Endothelial cell of umbilical vein (primary cell): Measurements from ENCODE around the gene CRKL. TPM values are rescaled to one million over a fixed set of nuclear protein-coding genes. Genes with fewer than 3 reads are reported as not detected.

Experiments used
- BruUV-seq: library from RNA; stranded (reverse); fragments of 400-500 nt; replicated peaks from 2 replicates; lab custom pipeline; 2021; lab: Mats Ljungman, UMichigan
- CTCF ChIA-PET: fragments of 300-600, 350-600 bp; sonication (Branson Sonifier 250); formaldehyde crosslinking; loops from one replicate; lab custom pipeline; 2021; ENCODE audit warnings: antibody characterized with exemption, inconsistent platforms; lab: Charles Lee
- POLR2A ChIA-PET: fragments of 300-600, 350-600 bp; sonication (Branson Sonifier 250); formaldehyde crosslinking; loops from one replicate; lab custom pipeline; 2021; ENCODE audit warnings: antibody characterized with exemption, inconsistent platforms; lab: Charles Lee
- DNase-seq: peaks from one replicate; pipeline ENCODE4 v3.0.0-alpha.2; 2011; ENCODE audit warnings: low read depth, low spot score
- FAIRE-seq: peaks from 2 replicates; lab custom pipeline; 2011; peaks lifted over from hg19 to GRCh38; lab: Jason Lieb, UNC
- H2AFZ ChIP-seq: 2 replicates; pipeline ENCODE4 v1.6.0; 2012; ENCODE audit warnings: low read depth, low read length, control low read depth, inconsistent platforms
- H3K27ac ChIP-seq: 2 replicates; pipeline ENCODE4 v1.5.1; 2011; ENCODE audit warnings: low read depth, mild to moderate bottlenecking, control low read depth, low read length, moderate library complexity; ENCODE audit not compliant: insufficient read depth
- H3K27me3 ChIP-seq, 2 experiments: 2 replicates each; pipeline versions ENCODE4 v1.6.0 to v1.6.1; 2011; ENCODE audit warnings: low read length in 2 of 2, mixed read lengths in 1 of 2; ENCODE audit not compliant: control insufficient read depth in 2 of 2, insufficient read depth in 2 of 2
- H3K36me3 ChIP-seq, 2 experiments: 2 replicates in 1 of 2; 3 replicates in 1 of 2; pipeline ENCODE4 v1.5.1; 2011; ENCODE audit warnings: low read length in 2 of 2, mild to moderate bottlenecking in 1 of 2, moderate library complexity in 1 of 2; ENCODE audit not compliant: control insufficient read depth in 2 of 2, insufficient read depth in 2 of 2; ENCODE audit errors: extremely low read depth in 1 of 2
- H3K4me1 ChIP-seq: 3 replicates; pipeline ENCODE4 v1.5.1; 2011; ENCODE audit warnings: mild to moderate bottlenecking, low read length; ENCODE audit not compliant: control insufficient read depth, insufficient read depth; ENCODE audit errors: extremely low read depth
- H3K4me2 ChIP-seq: 2 replicates; pipeline ENCODE4 v1.6.1; 2011; ENCODE audit warnings: low read length, control low read depth, mixed read lengths; ENCODE audit not compliant: insufficient read depth
- H3K4me3 ChIP-seq, 3 experiments: fragments of 200-600 bp in 1 of 3; sonication (generic), shearing (Covaris generic) in 1 of 3; replicated peaks in 1 of 3; 2 replicates each; pipeline ENCODE4 v1.5.1; 2011 to 2016; ENCODE audit warnings: control low read depth in 3 of 3, low read length in 3 of 3, mild to moderate bottlenecking in 2 of 3, inconsistent platforms in 1 of 3, low read depth in 1 of 3, moderate library complexity in 1 of 3; ENCODE audit not compliant: insufficient read depth in 1 of 3
- H3K79me2 ChIP-seq: 2 replicates; pipeline ENCODE4 v1.6.0; 2012; ENCODE audit warnings: low read length, inconsistent platforms; ENCODE audit not compliant: control insufficient read depth, insufficient read depth
- H3K9ac ChIP-seq: replicated peaks from 2 replicates; pipeline ENCODE3; 2011; ENCODE audit warnings: low read length, control low read depth; ENCODE audit not compliant: insufficient read depth; ENCODE audit errors: extremely low read depth
- H3K9me1 ChIP-seq: replicated peaks from 3 replicates; pipeline ENCODE4 v1.6.0; 2011; ENCODE audit warnings: mild to moderate bottlenecking, low read length; ENCODE audit not compliant: control insufficient read depth, insufficient read depth; ENCODE audit errors: extremely low read depth
- H3K9me3 ChIP-seq: replicated peaks from 2 replicates; pipeline ENCODE4 v1.5.1; 2012; ENCODE audit warnings: low read length, inconsistent platforms; ENCODE audit not compliant: control insufficient read depth, insufficient read depth
- H4K20me1 ChIP-seq: replicated peaks from 2 replicates; pipeline ENCODE3; 2011; ENCODE audit warnings: mild to moderate bottlenecking, low read length; ENCODE audit not compliant: control insufficient read depth, insufficient read depth; ENCODE audit errors: extremely low read depth
- EZH2 ChIP-seq: IDR thresholded peaks from 2 replicates; pipeline ENCODE4 v1.6.1; 2012; ENCODE audit warnings: borderline replicate concordance, low read depth, mild to moderate bottlenecking, moderate library complexity, low read length, inconsistent platforms; ENCODE audit not compliant: severe bottlenecking
- GATA2 ChIP-seq: IDR thresholded peaks from 2 replicates; pipeline ENCODE4 v1.7.0; 2011; ENCODE audit warnings: low read depth, mild to moderate bottlenecking, moderate library complexity, mixed read lengths, low read length; ENCODE audit not compliant: insufficient read length, insufficient read depth
- MYC ChIP-seq: IDR thresholded peaks from one replicate; pipeline ENCODE4 v1.6.1; 2011; ENCODE audit warnings: mild to moderate bottlenecking, low read depth, low read length
- POLR2A ChIP-seq: IDR thresholded peaks from 2 replicates; pipeline ENCODE4 v1.6.1; 2012; ENCODE audit warnings: low read depth, mild to moderate bottlenecking, control low read depth, low read length
- dilution Hi-C: fragments of 300-500 bp; cut with MboI; formaldehyde crosslinking; loops from one replicate; pipeline ENCODE4 v1.15.0; 2019; ENCODE audit warnings: low sequenced_read_pairs; ENCODE audit not compliant: extremely low pct_ligation_motif_present
- intact Hi-C: fragments of 100-400 bp; cut with micrococcal nuclease; formaldehyde crosslinking; loops from one replicate; pipeline ENCODE4 v1.10.0; 2022
- polyA plus RNA-seq, 4 experiments: library from polyadenylated mRNA; depleted of rRNA in 3 of 4; stranded (reverse) in 3 of 4; unstranded in 1 of 4; fragments of >200 nt; gene quantifications; 2 replicates each; pipeline versions ENCODE4 v1.2.1 to v1.2.3, GENCODE V29; 2011 to 2012; ENCODE audit warnings: missing spikeins in 1 of 4
- total RNA-seq: library from RNA; stranded (reverse); gene quantifications from 2 replicates; pipeline ENCODE4 v1.2.3, GENCODE V29; 2021
- TF ChIP-seq, protein P1 (sequence below), 2 donors: IDR thresholded peaks; 1 replicate in 1 of 2; 2 replicates in 1 of 2; pipeline ENCODE4 v1.5.1; 2011; ENCODE audit warnings: low read length in 2 of 2, mild to moderate bottlenecking in 2 of 2, moderate library complexity in 2 of 2, control low read depth in 1 of 2, inconsistent platforms in 1 of 2, low read depth in 1 of 2; ENCODE audit not compliant: insufficient read depth in 1 of 2; ENCODE audit errors: extremely low read depth in 1 of 2

CRKL gene
- total and polyA plus RNA-seq, 2 donors (not counting 3 experiments of a cell fraction or from before 2014, with no cell fraction given) = 18.0 to 50.6 TPM

DNA sequence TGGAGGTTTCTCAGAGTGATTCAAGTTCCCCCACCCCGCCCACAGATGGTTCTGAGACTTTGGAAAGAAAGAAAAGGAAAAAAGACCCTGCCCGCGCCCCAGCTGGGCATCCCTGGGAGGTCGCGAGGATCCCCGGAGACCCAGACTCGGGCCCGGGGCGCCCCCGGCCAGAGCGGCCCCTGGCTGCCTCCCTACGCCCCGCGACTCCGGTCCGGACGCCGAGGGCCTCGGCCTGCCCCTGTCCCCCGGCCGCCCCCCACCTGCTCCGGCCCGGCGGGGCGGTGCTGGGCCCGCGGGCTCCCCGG, 47.5 kb downstream of the CRKL start:
- no peak overlapping the region for H3K4me2 ChIP-seq
- dilution Hi-C loops = no loop called here
- FAIRE-seq (no peak), DNase-seq (no peak)
- H3K36me3 ChIP-seq = no peaks in the 10 kb centered on the region
- no peak overlapping the region for H2AFZ ChIP-seq
- no peak overlapping the region for H3K27ac ChIP-seq
- ChIA-PET CTCF (interaction anchor here (1.4 kb wide), 1 partner anchor 10 kb away, joined by 5 read pairs; no protein-coding TSS in a partner anchor), POLR2A (no interaction called here)
- H3K4me1 ChIP-seq = no peaks in the 10 kb centered on the region
- peak overlapping the region in 1 of 3 experiments; percentile 12 for H3K4me3 ChIP-seq
- H3K27me3 ChIP-seq = peaks cover 4 to 18% of the 10 kb centered on the region in 2 experiments
- BruUV-seq = no TSS peak
- no peaks in the 10 kb centered on the region for H4K20me1 ChIP-seq
- H3K79me2 ChIP-seq = no peaks in the 10 kb centered on the region
- intact Hi-C loops = loop anchor here (5.0 kb wide), 1 partner anchor 47 kb away; the partner anchor contains the start of gene CRKL
- H3K9me3 ChIP-seq = no peaks in the 10 kb centered on the region
- TF ChIP-seq, protein P1, sequence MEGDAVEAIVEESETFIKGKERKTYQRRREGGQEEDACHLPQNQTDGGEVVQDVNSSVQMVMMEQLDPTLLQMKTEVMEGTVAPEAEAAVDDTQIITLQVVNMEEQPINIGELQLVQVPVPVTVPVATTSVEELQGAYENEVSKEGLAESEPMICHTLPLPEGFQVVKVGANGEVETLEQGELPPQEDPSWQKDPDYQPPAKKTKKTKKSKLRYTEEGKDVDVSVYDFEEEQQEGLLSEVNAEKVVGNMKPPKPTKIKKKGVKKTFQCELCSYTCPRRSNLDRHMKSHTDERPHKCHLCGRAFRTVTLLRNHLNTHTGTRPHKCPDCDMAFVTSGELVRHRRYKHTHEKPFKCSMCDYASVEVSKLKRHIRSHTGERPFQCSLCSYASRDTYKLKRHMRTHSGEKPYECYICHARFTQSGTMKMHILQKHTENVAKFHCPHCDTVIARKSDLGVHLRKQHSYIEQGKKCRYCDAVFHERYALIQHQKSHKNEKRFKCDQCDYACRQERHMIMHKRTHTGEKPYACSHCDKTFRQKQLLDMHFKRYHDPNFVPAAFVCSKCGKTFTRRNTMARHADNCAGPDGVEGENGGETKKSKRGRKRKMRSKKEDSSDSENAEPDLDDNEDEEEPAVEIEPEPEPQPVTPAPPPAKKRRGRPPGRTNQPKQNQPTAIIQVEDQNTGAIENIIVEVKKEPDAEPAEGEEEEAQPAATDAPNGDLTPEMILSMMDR (IDR thresholded peaks at IDR 0.05; ENCODE audit: extremely low read depth in 1 of 2, insufficient read depth in 1 of 2, low read depth in 1 of 2, low read length in 2 of 2) = no peak
- TF ChIP-seq POLR2A (no peak), EZH2 (peak; percentile 66)
- H3K9me1 ChIP-seq = no peaks in the 10 kb centered on the region
- H3K9ac ChIP-seq = no peak overlapping the region

- H3K4me3 ChIP-seq = peak overlapping the region in 1 of 3 experiments; percentile 14
- no peaks in the 10 kb centered on the region for H4K20me1 ChIP-seq
- H2AFZ ChIP-seq = peak overlapping the region; percentile 38
- DNase-seq = no peak
- no peaks in the 10 kb centered on the region for H3K36me3 ChIP-seq
- no peaks in the 10 kb centered on the region for H3K9me1 ChIP-seq
- FAIRE-seq = no peak
- H3K4me2 ChIP-seq = peak overlapping the region; percentile 46
- CTCF ChIA-PET = interaction anchor here (1.4 kb wide), 1 partner anchor 9 kb away, joined by 5 read pairs; no protein-coding TSS in a partner anchor
- no TSS peak for BruUV-seq
- intact Hi-C loops (no loop called here), dilution Hi-C loops (no loop called here)
- H3K9ac ChIP-seq = no peak overlapping the region
- TF ChIP-seq EZH2 (peak; percentile 91), MYC (no peak), GATA2 (no peak), POLR2A (no peak)
- POLR2A ChIA-PET = no interaction called here
- H3K79me2 ChIP-seq = no peaks in the 10 kb centered on the region
- H3K27ac ChIP-seq = no peak overlapping the region
- no peaks in the 10 kb centered on the region for H3K4me1 ChIP-seq
- H3K9me3 ChIP-seq = no peaks in the 10 kb centered on the region
- H3K27me3 ChIP-seq = peaks cover 4 to 18% of the 10 kb centered on the region in 2 experiments
Measured at GRCh38 chr22:20965104-20965887, 48.1 kb downstream of the CRKL start.
